OCI-LY7 (cell line): ENCODE results near the gene CPOX. TPM values are rescaled to one million over a fixed set of nuclear protein-coding genes. Genes with fewer than 3 reads are reported as not detected.

Experiments used
- BruUV-seq: library from RNA; stranded (reverse); fragments of 400-500 nt; replicated peaks from 2 replicates; lab custom pipeline; 2021; lab: Mats Ljungman, UMichigan
- CTCF ChIA-PET: fragments of 300-600 bp; sonication (Branson Sonifier 250); formaldehyde crosslinking; loops from one replicate; lab custom pipeline; 2022; ENCODE audit warnings: antibody characterized with exemption; ENCODE audit not compliant: unreplicated experiment; lab: Charles Lee
- POLR2A ChIA-PET: fragments of 300-600 bp; sonication (Branson Sonifier 250); formaldehyde crosslinking; loops from one replicate; lab custom pipeline; 2022; ENCODE audit warnings: antibody characterized with exemption; lab: Charles Lee
- DNase-seq: peaks from one replicate; pipeline ENCODE4 v3.0.0-alpha.2; 2015; ENCODE audit warnings: low spot score
- H2AFZ ChIP-seq: fragments of 200-600 bp; sonication (generic), shearing (Covaris generic); 2 replicates; pipeline ENCODE4 v1.6.1; 2014; ENCODE audit warnings: mild to moderate bottlenecking, antibody characterized with exemption, low read length, moderate library complexity
- H3K27ac ChIP-seq: fragments of 200-600 bp; sonication (generic); 2 replicates; pipeline ENCODE4 v1.5.1; 2014; ENCODE audit warnings: mixed run types, low read depth, mild to moderate bottlenecking, moderate library complexity, low read length, inconsistent platforms; ENCODE audit not compliant: poor library complexity, severe bottlenecking
- H3K36me3 ChIP-seq: fragments of 200-600 bp; sonication (generic); 2 replicates; pipeline ENCODE4 v1.6.1; 2014; ENCODE audit warnings: mild to moderate bottlenecking, antibody characterized with exemption, low read length, moderate library complexity, mixed read lengths; ENCODE audit not compliant: insufficient read depth
- H3K4me1 ChIP-seq: fragments of 200-600 bp; sonication (generic); 2 replicates; pipeline ENCODE4 v1.5.1; 2014; ENCODE audit warnings: mild to moderate bottlenecking, low read length; ENCODE audit not compliant: insufficient read depth, poor library complexity, severe bottlenecking
- H3K4me2 ChIP-seq: fragments of 200-600 bp; sonication (generic); 2 replicates; pipeline ENCODE4 v1.6.1; 2014; ENCODE audit warnings: mild to moderate bottlenecking, low read length
- H3K4me3 ChIP-seq: fragments of 200-600 bp; sonication (generic); 2 replicates; pipeline ENCODE4 v1.5.1; 2014; ENCODE audit warnings: mild to moderate bottlenecking, low read depth, low read length; ENCODE audit not compliant: poor library complexity, severe bottlenecking
- H3K79me2 ChIP-seq: fragments of 200-600 bp; sonication (generic); 2 replicates; pipeline ENCODE4 v1.6.1; 2016; ENCODE audit warnings: low read depth, mild to moderate bottlenecking, low read length, moderate library complexity, mixed read lengths; ENCODE audit not compliant: insufficient read depth
- H3K9me2 ChIP-seq: fragments of 200-600 bp; sonication (generic); 2 replicates; pipeline ENCODE4 v1.6.1; 2016; ENCODE audit warnings: mild to moderate bottlenecking, low read length, mixed read lengths; ENCODE audit not compliant: insufficient read depth
- H3K9me3 ChIP-seq: fragments of 200-600 bp; sonication (generic); 2 replicates; pipeline ENCODE4 v1.6.1; 2014; ENCODE audit warnings: mild to moderate bottlenecking, mixed run types, low read length, mixed read lengths
- H4K20me1 ChIP-seq: fragments of 200-600 bp; sonication (generic); 2 replicates; pipeline ENCODE4 v1.6.1; 2014; ENCODE audit warnings: mild to moderate bottlenecking, antibody characterized with exemption, low read length, moderate library complexity, mixed read lengths; ENCODE audit not compliant: insufficient read depth
- EZH2phosphoT487 ChIP-seq: fragments of 200-600 bp; sonication (generic); IDR thresholded peaks from 2 replicates; pipeline ENCODE4 v1.6.1; 2018; ENCODE audit warnings: low read depth, borderline replicate concordance, mild to moderate bottlenecking, mixed run types, antibody characterized with exemption, low read length, moderate library complexity, mixed read lengths
- intact Hi-C: fragments of 100-400 bp; cut with micrococcal nuclease; formaldehyde crosslinking; loops from one replicate; pipeline ENCODE4 v1.10.0; 2022; ENCODE audit not compliant: unreplicated experiment
- total RNA-seq, 2 experiments: library from RNA; depleted of rRNA in 1 of 2; stranded (reverse); fragments of >200 nt in 1 of 2; shearing (Covaris generic) in 1 of 2; gene quantifications; 2 replicates each; pipeline ENCODE4 v1.2.3, GENCODE V29; 2014 to 2022
- TF ChIP-seq, protein P1 (sequence below): fragments of 200-600 bp; sonication (generic); conservative IDR thresholded peaks from 2 replicates; pipeline ENCODE4 v1.5.1; 2014; ENCODE audit warnings: mild to moderate bottlenecking, antibody characterized with exemption, low read length, moderate library complexity, mixed read lengths

The CPOX gene
- total RNA-seq, 2 experiments from 2014 or later, result 10.1 to 14.7 TPM

DNA sequence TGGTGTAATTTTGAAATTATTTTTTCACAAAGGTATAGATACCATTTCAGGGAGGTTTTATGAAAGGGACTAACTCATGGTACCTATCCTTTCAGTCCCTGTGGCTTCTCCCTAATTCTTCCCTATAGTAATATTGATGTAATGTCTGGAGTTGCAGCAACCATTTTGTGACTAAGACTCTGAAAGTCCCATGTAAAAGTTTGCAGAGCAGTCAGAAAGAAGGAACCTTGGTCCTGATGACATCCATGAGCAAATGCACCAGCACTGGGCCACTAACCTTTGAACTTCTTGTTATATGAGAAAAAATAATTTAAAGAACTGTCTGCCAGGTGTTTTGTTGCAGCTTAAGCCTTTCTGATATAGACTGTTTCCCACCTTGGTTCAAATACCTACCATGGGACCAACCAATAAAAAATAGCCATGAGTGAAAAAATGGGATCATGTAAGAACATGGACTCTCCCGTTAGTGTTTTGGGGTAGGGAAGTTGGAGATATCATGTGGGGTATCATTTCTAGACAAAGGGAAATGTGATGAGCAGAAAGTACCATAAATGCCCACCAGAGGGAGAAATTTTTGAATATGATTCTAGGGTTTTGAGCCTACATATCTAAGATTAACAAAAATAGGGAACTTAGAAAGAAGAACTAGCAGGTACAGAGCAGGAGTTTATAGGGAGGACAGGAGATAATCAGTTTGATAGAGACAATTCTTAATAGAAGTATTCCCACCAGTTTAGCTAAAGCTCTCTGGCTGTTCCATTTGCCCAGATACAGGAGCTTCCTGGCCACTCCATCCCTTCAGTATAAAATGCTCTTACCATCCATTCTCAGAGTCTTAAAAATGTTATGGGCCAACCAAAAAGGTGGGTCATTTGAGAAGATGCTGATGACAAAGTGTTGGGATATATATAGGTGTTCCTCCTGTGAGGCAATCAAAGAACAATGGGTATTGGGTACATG lies 3.4 kb upstream of the CPOX start:
- CTCF ChIA-PET, result interaction anchor here (1.0 kb wide), 1 partner anchor 10 kb away, joined by 3 read pairs; no protein-coding TSS in a partner anchor
- intact Hi-C loops, result loop anchor here (1.0 to 10.0 kb wide), 2 partner anchors 263 to 308 kb away; partner anchors contain the start of gene DCBLD2
- TF ChIP-seq EZH2phosphoT487, result no peak
- TF ChIP-seq, protein P1, sequence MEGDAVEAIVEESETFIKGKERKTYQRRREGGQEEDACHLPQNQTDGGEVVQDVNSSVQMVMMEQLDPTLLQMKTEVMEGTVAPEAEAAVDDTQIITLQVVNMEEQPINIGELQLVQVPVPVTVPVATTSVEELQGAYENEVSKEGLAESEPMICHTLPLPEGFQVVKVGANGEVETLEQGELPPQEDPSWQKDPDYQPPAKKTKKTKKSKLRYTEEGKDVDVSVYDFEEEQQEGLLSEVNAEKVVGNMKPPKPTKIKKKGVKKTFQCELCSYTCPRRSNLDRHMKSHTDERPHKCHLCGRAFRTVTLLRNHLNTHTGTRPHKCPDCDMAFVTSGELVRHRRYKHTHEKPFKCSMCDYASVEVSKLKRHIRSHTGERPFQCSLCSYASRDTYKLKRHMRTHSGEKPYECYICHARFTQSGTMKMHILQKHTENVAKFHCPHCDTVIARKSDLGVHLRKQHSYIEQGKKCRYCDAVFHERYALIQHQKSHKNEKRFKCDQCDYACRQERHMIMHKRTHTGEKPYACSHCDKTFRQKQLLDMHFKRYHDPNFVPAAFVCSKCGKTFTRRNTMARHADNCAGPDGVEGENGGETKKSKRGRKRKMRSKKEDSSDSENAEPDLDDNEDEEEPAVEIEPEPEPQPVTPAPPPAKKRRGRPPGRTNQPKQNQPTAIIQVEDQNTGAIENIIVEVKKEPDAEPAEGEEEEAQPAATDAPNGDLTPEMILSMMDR, result peak; percentile 86
- H3K4me3 ChIP-seq, result no peak overlapping the region
- no peaks in the 10 kb centered on the region for H3K9me3 ChIP-seq
- peaks cover 6% of the 10 kb centered on the region for H3K4me1 ChIP-seq
- no peak overlapping the region for H2AFZ ChIP-seq
- no peak overlapping the region for H3K4me2 ChIP-seq
- H3K36me3 ChIP-seq, result no peaks in the 10 kb centered on the region
- POLR2A ChIA-PET, result interaction anchor here (0.9 to 1.4 kb wide), 3 partner anchors 11 to 88 kb away, joined by 3 to 4 read pairs (median 3); no protein-coding TSS in a partner anchor
- no peaks in the 10 kb centered on the region for H3K79me2 ChIP-seq
- no peaks in the 10 kb centered on the region for H4K20me1 ChIP-seq
- no TSS peak for BruUV-seq
- peak; percentile 67 for DNase-seq
- no peaks in the 10 kb centered on the region for H3K9me2 ChIP-seq
- no peak overlapping the region for H3K27ac ChIP-seq

DNA sequence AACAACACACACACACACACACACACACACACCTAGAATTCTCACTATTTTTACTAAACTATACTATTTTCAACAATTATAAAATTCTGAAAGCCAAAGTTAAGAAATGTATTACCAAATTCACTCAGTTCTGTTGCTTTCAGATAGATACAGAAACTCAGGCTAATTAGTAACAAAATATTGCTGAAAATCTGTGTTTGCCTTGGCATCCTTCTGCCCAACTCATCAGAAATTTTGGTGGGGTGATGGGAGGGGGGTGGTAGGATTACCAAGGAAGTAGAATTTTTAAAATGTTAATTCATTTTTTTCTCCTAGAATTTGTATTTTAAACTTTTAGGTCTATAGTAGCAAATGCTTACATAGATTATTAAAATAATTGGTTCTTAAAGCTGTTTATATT lies 2.7 kb upstream of the CPOX start:
- no peak for DNase-seq
- BruUV-seq, result no TSS peak
- no peak overlapping the region for H2AFZ ChIP-seq
- no peaks in the 10 kb centered on the region for H3K9me3 ChIP-seq
- intact Hi-C loops, result loop anchor here (10.0 kb wide), 1 partner anchor 309 kb away; the partner anchor contains the start of gene DCBLD2
- H3K36me3 ChIP-seq, result no peaks in the 10 kb centered on the region
- H3K4me1 ChIP-seq, result peaks cover 10% of the 10 kb centered on the region
- no peaks in the 10 kb centered on the region for H4K20me1 ChIP-seq
- no peaks in the 10 kb centered on the region for H3K79me2 ChIP-seq
- TF ChIP-seq, protein P1, result no peak
- no peak for TF ChIP-seq EZH2phosphoT487
- ChIA-PET POLR2A (interaction anchor here (0.9 to 1.4 kb wide), 3 partner anchors 10 to 88 kb away, joined by 3 to 4 read pairs (median 3); no protein-coding TSS in a partner anchor), CTCF (no interaction called here)
- no peaks in the 10 kb centered on the region for H3K9me2 ChIP-seq
- no peak overlapping the region for H3K4me3 ChIP-seq
- no peak overlapping the region for H3K27ac ChIP-seq
- H3K4me2 ChIP-seq, result no peak overlapping the region
